Colonic mucosa (tissue), 4 donors: Measurements from ENCODE around the gene PMF1. TPM values are rescaled to one million over a fixed set of nuclear protein-coding genes. Genes with fewer than 3 reads are reported as not detected.

Experiments used
- DNase-seq: peaks from one replicate; pipeline ENCODE4 v3.0.0-alpha.2; 2020
- H3K27ac ChIP-seq: fragments of 200-600 bp; one replicate; pipeline ENCODE4 v1.8.0; 2021
- H3K27me3 ChIP-seq: fragments of 200-600 bp; one replicate; pipeline ENCODE4 v1.8.0; 2021
- H3K36me3 ChIP-seq: fragments of 200-600 bp; one replicate; pipeline ENCODE4 v1.8.0; 2021
- H3K4me1 ChIP-seq: fragments of 200-600 bp; one replicate; pipeline ENCODE4 v1.8.0; 2021; ENCODE audit warnings: mild to moderate bottlenecking
- H3K4me3 ChIP-seq: fragments of 200-600 bp; one replicate; pipeline ENCODE4 v1.8.0; 2021
- H3K9ac ChIP-seq, 2 donors: one replicate each; pipeline ENCODE4 v1.7.0; 2013; ENCODE audit warnings: control low read depth in 2 of 2, low read depth in 2 of 2, low read length in 2 of 2
- H3K9me3 ChIP-seq: fragments of 200-600 bp; one replicate; pipeline ENCODE4 v1.8.0; 2021
- CTCF ChIP-seq: fragments of 200-600 bp; IDR thresholded peaks from one replicate; pipeline ENCODE4 v1.8.0; 2022; ENCODE audit warnings: antibody characterized with exemption, mild to moderate bottlenecking
- intact Hi-C: fragments of 100-400 bp; cut with DNase I; formaldehyde crosslinking; loops from one replicate; pipeline ENCODE4 v1.14.1; 2022
- total RNA-seq, 2 donors: library from RNA; stranded (reverse); fragmentation: NEBNext Ultra II Directional in 1 of 2; extraction: Animal tissue kit (Norgen Biotek cat#: 25700) in 1 of 2; gene quantifications; one replicate each; pipeline ENCODE4 v1.2.1, GENCODE V29; 2021
- donor health status: healthy.
- donor health status: DM: no; HTN: no; CAD: no.
- donor health status: DM: no; HTN: no; CAD: no.

The PMF1 gene
- total RNA-seq, 2 donors from 2014 or later, result 44.4 to 49.4 TPM

- H3K36me3 ChIP-seq, result peaks cover 6% of the 10 kb centered on the region
- intact Hi-C loops, result no loop called here
- H3K4me3 ChIP-seq, result peak overlapping the region; percentile 86
- peak overlapping the region; percentile 77 to 92 for H3K9ac ChIP-seq
- peak; percentile 78 for DNase-seq
- H3K27me3 ChIP-seq, result no peaks in the 10 kb centered on the region
- H3K9me3 ChIP-seq, result no peaks in the 10 kb centered on the region
- peak overlapping the region; percentile 91 for H3K27ac ChIP-seq
- peaks cover 14% of the 10 kb centered on the region for H3K4me1 ChIP-seq
- no peak for TF ChIP-seq CTCF
Measured at GRCh38 chr1:156281693-156282478, 69.1 kb downstream of the PMF1 start.

- intact Hi-C loops, result no loop called here
- DNase-seq, result peak; percentile 97
- Histone ChIP-seq H3K4me1 (peaks cover 14% of the 10 kb centered on the region), H3K9me3 (no peaks in the 10 kb centered on the region), H3K27ac (peak within 1 kb of the TSS; percentile 91), H3K4me3 (peak within 1 kb of the TSS; percentile 86), H3K9ac (peak within 1 kb of the TSS; percentile 77 to 92), H3K27me3 (no peaks in the 10 kb centered on the region), H3K36me3 (peaks cover 2% of the 10 kb centered on the region)
- no peak for TF ChIP-seq CTCF
Measured at GRCh38 chr1:156282479-156283222, 69.8 kb downstream of the PMF1 start, which contains the start of gene SMG5. TSS of gene SMG5 (minus strand) at chr1:156282825. CDS start at chr1:156282680, 145 bp downstream.

DNA sequence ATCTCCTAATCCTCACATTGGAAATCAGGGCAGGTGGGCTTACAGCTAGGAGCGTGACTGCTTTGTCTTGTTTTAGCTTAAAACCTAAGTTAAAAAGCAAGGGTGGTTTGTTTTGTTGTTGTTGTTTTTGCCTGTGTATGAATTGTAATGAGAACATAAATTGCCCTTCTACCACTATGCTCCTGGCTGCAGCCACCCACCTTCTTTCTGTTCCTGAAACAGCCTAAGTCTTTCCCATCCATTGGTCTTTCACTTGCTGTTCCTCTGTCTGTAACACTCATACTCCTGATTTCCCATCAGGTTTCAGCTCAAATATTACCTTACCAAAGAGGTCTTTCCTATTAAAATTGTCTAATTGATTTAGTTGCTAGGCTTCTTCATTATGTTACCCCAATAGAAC is 70.7 kb downstream of the PMF1 start:
- DNase-seq, result no peak
- peak overlapping the region; percentile 86 for H3K4me3 ChIP-seq
- no peaks in the 10 kb centered on the region for H3K27me3 ChIP-seq
- H3K4me1 ChIP-seq, result peaks cover 14% of the 10 kb centered on the region
- no peaks in the 10 kb centered on the region for H3K9me3 ChIP-seq
- H3K27ac ChIP-seq, result peak overlapping the region; percentile 91
- H3K9ac ChIP-seq, result peak overlapping the region; percentile 64 to 77
- no peaks in the 10 kb centered on the region for H3K36me3 ChIP-seq
- intact Hi-C loops, result no loop called here
- no peak for TF ChIP-seq CTCF

DNA sequence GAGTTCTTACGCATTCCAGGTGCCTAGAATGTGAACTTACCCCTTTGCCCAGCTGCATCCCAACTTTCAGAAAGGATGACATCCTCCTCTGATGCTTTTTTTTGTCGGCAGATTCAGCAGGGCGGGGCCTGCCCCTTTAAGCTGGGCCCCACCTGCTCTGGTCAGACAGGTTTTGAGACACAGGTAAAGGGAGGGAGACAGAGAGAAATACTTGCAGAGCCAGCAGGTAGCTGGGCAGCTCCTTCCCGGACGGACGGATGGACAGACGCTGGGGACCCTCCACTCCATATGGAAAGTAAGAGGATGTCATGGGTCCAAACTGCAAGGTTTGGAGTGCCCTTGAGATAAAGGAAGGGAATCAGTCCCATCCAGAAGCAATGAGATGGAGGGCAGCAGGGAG is 71.3 kb downstream of the PMF1 start, which contains the start of gene TMEM79:
Gene TMEM79, plus strand, starts transcription at position 214 of the 400 bp plus-strand sequence. CDS start 902 bp downstream, outside the sequence.
- TF ChIP-seq CTCF, result no peak
- peak; percentile 44 for DNase-seq
- peaks cover 14% of the 10 kb centered on the region for H3K4me1 ChIP-seq
- no peaks in the 10 kb centered on the region for H3K27me3 ChIP-seq
- peak within 1 kb of the TSS; percentile 64 to 77 for H3K9ac ChIP-seq
- intact Hi-C loops, result no loop called here
- H3K4me3 ChIP-seq, result peak within 1 kb of the TSS; percentile 86
- no peaks in the 10 kb centered on the region for H3K36me3 ChIP-seq
- H3K27ac ChIP-seq, result peak within 1 kb of the TSS; percentile 91
- no peaks in the 10 kb centered on the region for H3K9me3 ChIP-seq

DNA sequence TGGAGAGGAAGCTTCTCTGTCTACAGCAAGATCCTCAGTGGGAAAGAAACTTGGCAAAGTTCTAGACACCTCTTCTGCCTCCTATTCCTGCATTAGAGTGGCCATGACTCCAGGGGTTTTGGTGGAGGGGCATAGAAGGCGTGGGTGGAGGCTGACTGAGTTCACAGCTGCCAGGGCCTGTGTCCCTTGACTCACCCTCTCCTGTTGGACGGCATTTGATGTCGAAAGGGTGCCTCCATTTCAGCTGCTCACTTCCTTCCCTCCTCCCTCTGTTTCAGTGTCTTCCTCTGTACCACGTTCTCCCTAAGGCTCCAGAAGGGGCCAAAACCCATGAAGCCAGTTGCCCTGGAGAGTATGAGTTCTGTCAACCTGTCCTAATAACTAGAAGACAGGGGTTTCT is 72.0 kb downstream of the PMF1 start:
- H3K36me3 ChIP-seq, result no peaks in the 10 kb centered on the region
- H3K27ac ChIP-seq, result no peak overlapping the region
- no peak for DNase-seq
- no peaks in the 10 kb centered on the region for H3K9me3 ChIP-seq
- H3K27me3 ChIP-seq, result no peaks in the 10 kb centered on the region
- no peak overlapping the region for H3K4me3 ChIP-seq
- intact Hi-C loops, result no loop called here
- H3K9ac ChIP-seq, result peak overlapping the region in 1 of 2 donors; percentile 31
- H3K4me1 ChIP-seq, result peaks cover 14% of the 10 kb centered on the region
- TF ChIP-seq CTCF, result no peak
